GM12878 (cell line): ENCODE data around the gene MTHFD1. TPM values are rescaled to one million over a fixed set of nuclear protein-coding genes. Genes with fewer than 3 reads are reported as not detected.

Experiments
- ATAC-seq: fragments of 200-7000 bp; cut with Tn5 transposase; 3 replicates; pipeline ENCODE4 v1.9.1; 2020; ENCODE audit warnings: mild to moderate bottlenecking, moderate library complexity
- BruUV-seq: library from RNA; stranded (reverse); fragments of 400-500 nt; replicated peaks from 2 replicates; lab custom pipeline; 2021; lab: Mats Ljungman, UMichigan
- CTCF ChIA-PET: fragments of 300-600 bp; sonication (Branson Sonifier 250); formaldehyde crosslinking; extraction: SDS; loops from one replicate; lab custom pipeline; 2021; ENCODE audit warnings: inconsistent platforms; lab: Yijun Ruan, JAX
- POLR2A ChIA-PET: fragments of 350-600 bp; formaldehyde crosslinking; extraction: SDS; loops from one replicate; lab custom pipeline; 2021; ENCODE audit warnings: inconsistent platforms; lab: Charles Lee
- RAD21 ChIA-PET: fragments of 300-600 bp; sonication (Branson Sonifier 250); formaldehyde crosslinking; loops from one replicate; lab custom pipeline; 2023; ENCODE audit warnings: antibody characterized with exemption; ENCODE audit not compliant: unreplicated experiment; lab: Charles Lee
- SMC1A ChIA-PET: fragments of 300-600 bp; sonication (Branson Sonifier 250); formaldehyde crosslinking; loops from one replicate; lab custom pipeline; 2023; ENCODE audit not compliant: unreplicated experiment, uncharacterized antibody; lab: Charles Lee
- DNase-seq: peaks from one replicate; pipeline ENCODE4 v3.0.0-alpha.2; 2011; ENCODE audit warnings: low read depth, low spot score
- FAIRE-seq: peaks from 3 replicates; lab custom pipeline; 2011; peaks lifted over from hg19 to GRCh38; lab: Jason Lieb, UNC
- H2AFZ ChIP-seq: 2 replicates; pipeline ENCODE4 v1.6.0; 2011; ENCODE audit warnings: low read depth, low read length, control low read depth; ENCODE audit not compliant: control insufficient read depth
- H3K27ac ChIP-seq: 2 replicates; pipeline ENCODE4 v1.5.1; 2011; ENCODE audit warnings: control low read depth; ENCODE audit not compliant: control insufficient read depth, insufficient read depth
- H3K27me3 ChIP-seq, 2 experiments: replicated peaks in 1 of 2; 2 replicates each; pipeline versions ENCODE4 v1.6.0 to v1.6.1; 2011; ENCODE audit warnings: low read length in 1 of 2; ENCODE audit not compliant: control insufficient read depth in 2 of 2, insufficient read depth in 2 of 2
- H3K36me3 ChIP-seq, 2 experiments: 2 replicates each; pipeline ENCODE4 v1.5.1; 2011; ENCODE audit warnings: low read length in 1 of 2; ENCODE audit not compliant: control insufficient read depth in 2 of 2, insufficient read depth in 2 of 2
- H3K4me1 ChIP-seq: 2 replicates; pipeline ENCODE4 v1.6.1; 2011; ENCODE audit warnings: mild to moderate bottlenecking, low read length, moderate library complexity, mixed read lengths; ENCODE audit not compliant: control insufficient read depth, insufficient read depth
- H3K4me2 ChIP-seq: 2 replicates; pipeline ENCODE4 v1.6.0; 2011; ENCODE audit warnings: control low read depth; ENCODE audit not compliant: control insufficient read depth, insufficient read depth
- H3K4me3 ChIP-seq: fragments of 200-600 bp; sonication (generic); 2 replicates; pipeline ENCODE4 v1.5.1; 2016
- H3K79me2 ChIP-seq: 2 replicates; pipeline ENCODE4 v1.6.0; 2011; ENCODE audit warnings: low read length; ENCODE audit not compliant: control insufficient read depth, insufficient read depth
- H3K9ac ChIP-seq: 2 replicates; pipeline ENCODE4 v1.8.0; 2011; ENCODE audit warnings: low read length, control low read depth, mixed read lengths; ENCODE audit not compliant: control insufficient read depth, insufficient read depth
- H3K9me3 ChIP-seq: replicated peaks from 3 replicates; pipeline ENCODE4 v1.5.1; 2011; ENCODE audit warnings: mild to moderate bottlenecking, low read length; ENCODE audit not compliant: control insufficient read depth, insufficient read depth
- H4K20me1 ChIP-seq: 2 replicates; pipeline ENCODE4 v1.6.0; 2011; ENCODE audit not compliant: control insufficient read depth, insufficient read depth
- CHD1 ChIP-seq: IDR thresholded peaks from 2 replicates; pipeline ENCODE4 v1.6.1; 2012; ENCODE audit warnings: low read depth, low read length, improper control_type of control experiment
- ESRRA ChIP-seq: IDR thresholded peaks from 2 replicates; pipeline ENCODE4 v1.6.1; 2012; ENCODE audit warnings: mild to moderate bottlenecking, low read length, improper control_type of control experiment
- HDAC2 ChIP-seq: fragments of 200-600 bp; sonication (generic); IDR thresholded peaks from 2 replicates; pipeline ENCODE4 v1.6.1; 2017
- HDGF ChIP-seq: fragments of 450-650 bp; IDR thresholded peaks from 2 replicates; pipeline ENCODE4 v1.6.1; 2016; ENCODE audit warnings: antibody characterized with exemption
- JUNB ChIP-seq: IDR thresholded peaks from 2 replicates; pipeline ENCODE4 v1.6.1; 2016; ENCODE audit warnings: antibody characterized with exemption, mild to moderate bottlenecking
- KDM1A ChIP-seq: fragments of 200-600 bp; sonication (generic); IDR thresholded peaks from 2 replicates; pipeline ENCODE4 v1.6.1; 2016; ENCODE audit warnings: borderline replicate concordance
- MXI1 ChIP-seq: fragments of 150-350 bp; IDR thresholded peaks from 2 replicates; pipeline ENCODE4 v1.6.1; 2011; ENCODE audit warnings: low read depth, mild to moderate bottlenecking, inconsistent platforms, low read length, improper control_type of control experiment
- PKNOX1 ChIP-seq: fragments of 450-650 bp; IDR thresholded peaks from 2 replicates; pipeline ENCODE4 v1.6.1; 2016; ENCODE audit warnings: mild to moderate bottlenecking
- RCOR1 ChIP-seq: conservative IDR thresholded peaks from 2 replicates; pipeline ENCODE4 v1.6.1; 2012; ENCODE audit warnings: low read depth, low read length, improper control_type of control experiment
- SMARCA5 ChIP-seq: fragments of 450-650 bp; IDR thresholded peaks from 2 replicates; pipeline ENCODE4 v1.6.1; 2017; ENCODE audit warnings: mild to moderate bottlenecking
- SRF ChIP-seq, 2 experiments: IDR thresholded peaks; 2 replicates each; pipeline ENCODE4 v1.6.1; 2011; ENCODE audit warnings: low read depth in 2 of 2, low read length in 2 of 2, mild to moderate bottlenecking in 1 of 2, moderate library complexity in 1 of 2
- TARDBP ChIP-seq: IDR thresholded peaks from 2 replicates; pipeline ENCODE4 v1.6.1; 2016; ENCODE audit warnings: borderline replicate concordance
- TCF7 ChIP-seq: IDR thresholded peaks from 2 replicates; pipeline ENCODE4 v1.6.1; 2014; ENCODE audit warnings: antibody characterized with exemption, borderline replicate concordance
- ZNF687 ChIP-seq: fragments of 450-650 bp; IDR thresholded peaks from 2 replicates; pipeline ENCODE4 v1.6.1; 2017; ENCODE audit warnings: mild to moderate bottlenecking, moderate library complexity
- WGBS: methylation state at CpG from one replicate; pipeline ENCODE4 v1.1.6; 2016; ENCODE audit warnings: low lambda C conversion rate; ENCODE audit not compliant: insufficient replicate concordance, insufficient coverage; ENCODE audit errors: missing lambda C conversion rate; 5-methylcytosine and 5-hydroxymethylcytosine counted together
- in situ Hi-C: fragments of 300-500 bp; cut with MboI; formaldehyde crosslinking; loops from 9 replicates; pipeline ENCODE4 v1.14.3; 2018; ENCODE audit warnings: mixed read lengths
- intact Hi-C: fragments of 100-400 bp; cut with micrococcal nuclease; formaldehyde crosslinking; loops from one replicate; pipeline ENCODE4 v1.14.2; 2022; ENCODE audit not compliant: unreplicated experiment
- polyA plus RNA-seq, 11 experiments: library from polyadenylated mRNA; depleted of rRNA in 4 of 11; unstranded in 6 of 11; stranded (reverse) in 5 of 11; fragments of >200 nt; fragmentation: Nextera tagmentation in 4 of 11; fragmentation: Illumina TruSeq in 1 of 11; extraction: Ambion mirVana in 4 of 11; extraction: Trizol in 1 of 11; gene quantifications; 1 replicate in 1 of 11; 2 replicates in 10 of 11; pipeline versions ENCODE4 v1.2.1 to v1.2.3, GENCODE V29; 2011 to 2016; ENCODE audit warnings: inconsistent platforms in 2 of 11, missing spikeins in 2 of 11, low read depth in 1 of 11
- total RNA-seq, 4 experiments: library from RNA; depleted of rRNA in 3 of 4; stranded (reverse); fragments of >200 nt in 3 of 4; fragmentation: Illumina TruSeq in 1 of 4; extraction: Trizol in 1 of 4; gene quantifications; 2 replicates each; pipeline versions ENCODE4 v1.2.1 to v1.2.3, GENCODE V29; 2013 to 2021
- TF ChIP-seq, protein P1 (sequence below): IDR thresholded peaks from 2 replicates; pipeline ENCODE4 v1.6.1; 2012; ENCODE audit warnings: mild to moderate bottlenecking, low read depth, low read length

The MTHFD1 gene
- total and polyA plus RNA-seq, 10 of the 15 experiments (the other 5 are each of a cell fraction or from before 2014, with no cell fraction given) = 99.3 to 310 (median 173) TPM

- no peak for DNase-seq
- in situ Hi-C loops = no loop called here
- TF ChIP-seq ESRRA (no peak), JUNB (no peak), HDGF (no peak), SRF (IDR thresholded peaks at IDR 0.05; ENCODE audit: low read depth in 2 of 2, low read length in 2 of 2) (no peak), SMARCA5 (no peak), PKNOX1 (no peak), HDAC2 (no peak), TCF7 (no peak), CHD1 (no peak), KDM1A (no peak), RCOR1 (no peak), MXI1 (no peak), ZNF687 (no peak), TARDBP (no peak)
- TF ChIP-seq, protein P1, sequence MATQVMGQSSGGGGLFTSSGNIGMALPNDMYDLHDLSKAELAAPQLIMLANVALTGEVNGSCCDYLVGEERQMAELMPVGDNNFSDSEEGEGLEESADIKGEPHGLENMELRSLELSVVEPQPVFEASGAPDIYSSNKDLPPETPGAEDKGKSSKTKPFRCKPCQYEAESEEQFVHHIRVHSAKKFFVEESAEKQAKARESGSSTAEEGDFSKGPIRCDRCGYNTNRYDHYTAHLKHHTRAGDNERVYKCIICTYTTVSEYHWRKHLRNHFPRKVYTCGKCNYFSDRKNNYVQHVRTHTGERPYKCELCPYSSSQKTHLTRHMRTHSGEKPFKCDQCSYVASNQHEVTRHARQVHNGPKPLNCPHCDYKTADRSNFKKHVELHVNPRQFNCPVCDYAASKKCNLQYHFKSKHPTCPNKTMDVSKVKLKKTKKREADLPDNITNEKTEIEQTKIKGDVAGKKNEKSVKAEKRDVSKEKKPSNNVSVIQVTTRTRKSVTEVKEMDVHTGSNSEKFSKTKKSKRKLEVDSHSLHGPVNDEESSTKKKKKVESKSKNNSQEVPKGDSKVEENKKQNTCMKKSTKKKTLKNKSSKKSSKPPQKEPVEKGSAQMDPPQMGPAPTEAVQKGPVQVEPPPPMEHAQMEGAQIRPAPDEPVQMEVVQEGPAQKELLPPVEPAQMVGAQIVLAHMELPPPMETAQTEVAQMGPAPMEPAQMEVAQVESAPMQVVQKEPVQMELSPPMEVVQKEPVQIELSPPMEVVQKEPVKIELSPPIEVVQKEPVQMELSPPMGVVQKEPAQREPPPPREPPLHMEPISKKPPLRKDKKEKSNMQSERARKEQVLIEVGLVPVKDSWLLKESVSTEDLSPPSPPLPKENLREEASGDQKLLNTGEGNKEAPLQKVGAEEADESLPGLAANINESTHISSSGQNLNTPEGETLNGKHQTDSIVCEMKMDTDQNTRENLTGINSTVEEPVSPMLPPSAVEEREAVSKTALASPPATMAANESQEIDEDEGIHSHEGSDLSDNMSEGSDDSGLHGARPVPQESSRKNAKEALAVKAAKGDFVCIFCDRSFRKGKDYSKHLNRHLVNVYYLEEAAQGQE = no peak
These were observed 35.8 kb downstream of the MTHFD1 start for GRCh38 chr14:64423987-64424386.

More at GRCh38 chr14:64423987-64424386, 35.8 kb downstream of the MTHFD1 start:
- Histone ChIP-seq H3K79me2 (no peaks in the 10 kb centered on the region), H3K9me3 (no peaks in the 10 kb centered on the region), H3K36me3 (peaks cover 17 to 30% of the 10 kb centered on the region in 2 experiments), H2AFZ (no peak overlapping the region), H3K9ac (no peak overlapping the region), H3K4me1 (peaks cover 3% of the 10 kb centered on the region; the same call in 1 of the 2 replicates), H3K27ac (no peak overlapping the region), H3K27me3 (no peaks in the 10 kb centered on the region), H3K4me3 (no peak overlapping the region), H3K4me2 (no peak overlapping the region), H4K20me1 (no peaks in the 10 kb centered on the region)
- 100% methylated on average over 6 of the region's 6 CpGs for WGBS
- ChIA-PET POLR2A (interaction anchor here (1.1 kb wide), 1 partner anchor 218 kb away, joined by 3 read pairs; no protein-coding TSS in a partner anchor), RAD21 (interaction anchor here (1.0 to 1.3 kb wide), 4 partner anchors 21 to 80 kb away, joined by 3 to 4 read pairs (median 3); no protein-coding TSS in a partner anchor), CTCF (interaction anchor here (0.6 to 3.3 kb wide), 7 partner anchors 8 to 525 kb away, joined by 3 to 13 read pairs (median 5); no protein-coding TSS in a partner anchor), SMC1A (interaction anchor here (1.0 to 3.6 kb wide), 6 partner anchors 8 to 55 kb away, joined by 3 to 12 read pairs (median 5); no protein-coding TSS in a partner anchor)
- intact Hi-C loops = no loop called here
- no peak for FAIRE-seq
- BruUV-seq = no TSS peak
- no peak for ATAC-seq
